Brain microvascular endothelial cell (primary cell): Measurements from ENCODE around the gene FKBP8.
A peak's percentile ranks its signal among the peaks of the same experiment; 100 is the strongest.
"Not testable (repeated sequence)": the region's sequence is repeated elsewhere in the genome, so short reads cannot be mapped to it uniquely, and the experiment has no call there.

Source experiments
- DNase-seq: peaks from one replicate; pipeline ENCODE4 v3.0.0-alpha.2; 2020
- H3K27ac ChIP-seq: fragments of 250-450 bp; sonication (Bioruptor Pico); 2 replicates; pipeline ENCODE4 v1.5.1; 2020; ENCODE audit warnings: mild to moderate bottlenecking, moderate library complexity
- H3K27me3 ChIP-seq: fragments of 250-450 bp; sonication (Bioruptor Pico); replicated peaks from 2 replicates; pipeline ENCODE4 v1.5.1; 2020; ENCODE audit warnings: mild to moderate bottlenecking
- H3K36me3 ChIP-seq: fragments of 250-450 bp; sonication (Bioruptor Pico); replicated peaks from 2 replicates; pipeline ENCODE4 v1.5.1; 2020; ENCODE audit warnings: mild to moderate bottlenecking
- H3K4me3 ChIP-seq: 2 replicates; pipeline ENCODE4 v1.5.1; 2011; ENCODE audit warnings: low read depth, mild to moderate bottlenecking, control low read depth, low read length, moderate library complexity
- CTCF ChIP-seq: IDR thresholded peaks from 2 replicates; pipeline ENCODE4 v1.5.1; 2011; ENCODE audit warnings: low read depth, mild to moderate bottlenecking, moderate library complexity, low read length, control low read depth, inconsistent platforms; ENCODE audit errors: missing control alignments
- in situ Hi-C: cut with HindIII; loops from 2 replicates; pipeline ENCODE4 v1.10.0; 2017; ENCODE audit warnings: low sequenced_read_pairs, low pct_ligation_motif_present

The FKBP8 gene

GRCh38 chr19:18542941-18543813 is at the start of gene FKBP8:
Gene FKBP8, minus strand, starts transcription at chr19:18543573. Its CDS starts 1,603 bp downstream, at chr19:18541970.
- in situ Hi-C loops: no loop called here
- H3K36me3 ChIP-seq: peaks cover 21% of the 10 kb centered on the region
- no peaks in the 10 kb centered on the region for H3K27me3 ChIP-seq
- peak within 1 kb of the TSS; percentile 80 for H3K4me3 ChIP-seq
- H3K27ac ChIP-seq: peak within 1 kb of the TSS; percentile 45
- no peak for TF ChIP-seq CTCF
- DNase-seq: peak; percentile 84

GRCh38 chr19:18592732-18593131 is 49.4 kb upstream of the FKBP8 start:
- H3K27me3 ChIP-seq, H3K27ac ChIP-seq, H3K4me3 ChIP-seq, H3K36me3 ChIP-seq, DNase-seq: not testable (repeated sequence)
- in situ Hi-C loops: loop anchor here (25.0 kb wide), 1 partner anchor 270 kb away; no protein-coding TSS in a partner anchor

GRCh38 chr19:18591735-18592385 is 48.5 kb upstream of the FKBP8 start:
- Histone ChIP-seq H3K27me3 (no peaks in the 10 kb centered on the region), H3K36me3 (peaks cover 6% of the 10 kb centered on the region), H3K27ac (no peak overlapping the region), H3K4me3 (no peak overlapping the region)
- no peak for DNase-seq
- TF ChIP-seq CTCF: no peak
- in situ Hi-C loops: loop anchor here (25.0 kb wide), 1 partner anchor 270 kb away; no protein-coding TSS in a partner anchor

- Histone ChIP-seq H3K36me3 (peaks cover 6% of the 10 kb centered on the region), H3K27ac (no peak overlapping the region), H3K4me3 (peak overlapping the region; percentile 71), H3K27me3 (no peaks in the 10 kb centered on the region)
- peak; percentile 56 for DNase-seq
- TF ChIP-seq CTCF: peak; percentile 68
- in situ Hi-C loops: loop anchor here (25.0 kb wide), 1 partner anchor 272 kb away; no protein-coding TSS in a partner anchor
Measured at GRCh38 chr19:18590273-18591272, 47.2 kb upstream of the FKBP8 start.

GRCh38 chr19:18589380-18590272 is 46.3 kb upstream of the FKBP8 start:
- Histone ChIP-seq H3K36me3 (peaks cover 6% of the 10 kb centered on the region), H3K27me3 (no peaks in the 10 kb centered on the region), H3K27ac (peak overlapping the region; percentile 73), H3K4me3 (peak overlapping the region; percentile 71)
- in situ Hi-C loops: loop anchor here (25.0 kb wide), 1 partner anchor 273 kb away; no protein-coding TSS in a partner anchor
- DNase-seq: peak; percentile 42
- TF ChIP-seq CTCF: no peak
